ENCODE measurements around the gene SYT13.
"Not testable (repeated sequence)": the region's sequence is repeated elsewhere in the genome, so short reads cannot be mapped to it uniquely, and the experiment has no call there.

Gene SYT13

GRCh38 chr11:45274206-45274605 lies 11.9 kb downstream of the SYT13 start:
- no peak for DNase-seq (ENCODE audit: low read depth)

GRCh38 chr11:45273509-45273908 lies 12.6 kb downstream of the SYT13 start:
- DNase-seq (ENCODE audit: low read depth): no peak

GRCh38 chr11:45272701-45273100 lies 13.4 kb downstream of the SYT13 start:
- DNase-seq (ENCODE audit: low read depth): no peak

- DNase-seq (ENCODE audit: low read depth): no peak
Measured at GRCh38 chr11:45270946-45271716, 15.0 kb downstream of the SYT13 start.

GRCh38 chr11:45269678-45270077 lies 16.5 kb downstream of the SYT13 start:
- no peak for DNase-seq (ENCODE audit: low read depth)

- DNase-seq (ENCODE audit: low read depth): no peak
Measured at GRCh38 chr11:45267652-45268299, 18.4 kb downstream of the SYT13 start.

- no peak for DNase-seq (ENCODE audit: low read depth)
Measured at GRCh38 chr11:45267052-45267451, 19.1 kb downstream of the SYT13 start.

- DNase-seq (ENCODE audit: low read depth): no peak
Measured at GRCh38 chr11:45266676-45267020, 19.5 kb downstream of the SYT13 start.

GRCh38 chr11:45265969-45266675 lies 20.0 kb downstream of the SYT13 start:
- no peak for DNase-seq (ENCODE audit: low read depth)

- no peak for DNase-seq (ENCODE audit: low read depth)
Measured at GRCh38 chr11:45264839-45265515, 21.2 kb downstream of the SYT13 start.

- DNase-seq (ENCODE audit: low read depth): no peak
Measured at GRCh38 chr11:45263773-45264172, 22.4 kb downstream of the SYT13 start.

GRCh38 chr11:45262900-45263299 lies 23.2 kb downstream of the SYT13 start:
- DNase-seq (ENCODE audit: low read depth): no peak

GRCh38 chr11:45260071-45260470 lies 26.1 kb downstream of the SYT13 start:
- no peak for DNase-seq (ENCODE audit: low read depth)

GRCh38 chr11:45259592-45259991 lies 26.5 kb downstream of the SYT13 start:
- no peak for DNase-seq (ENCODE audit: low read depth)

GRCh38 chr11:45258982-45259530 lies 27.1 kb downstream of the SYT13 start:
- DNase-seq (ENCODE audit: low read depth): no peak

- DNase-seq (ENCODE audit: low read depth): no peak
Measured at GRCh38 chr11:45254070-45254469, 32.1 kb downstream of the SYT13 start.

- no peak for DNase-seq (ENCODE audit: low read depth)
Measured at GRCh38 chr11:45253640-45254039, 32.5 kb downstream of the SYT13 start.

GRCh38 chr11:45252877-45253276 lies 33.3 kb downstream of the SYT13 start:
- DNase-seq (ENCODE audit: low read depth): no peak

- no peak for DNase-seq (ENCODE audit: low read depth)
Measured at GRCh38 chr11:45252134-45252856, 33.8 kb downstream of the SYT13 start.

GRCh38 chr11:45250035-45250718 lies 36.0 kb downstream of the SYT13 start:
- no peak for DNase-seq (ENCODE audit: low read depth)

- not testable (repeated sequence) for DNase-seq (ENCODE audit: low read depth)
Measured at GRCh38 chr11:45249372-45249771, 36.8 kb downstream of the SYT13 start.

Measured in stimulated activated CD4-positive, alpha-beta T cell treated with anti-CD3 and anti-CD28 coated beads, Interleukin-2, amount 100 ng/mL, for 4 hours (primary cell).